COLO668 (cell line): ENCODE results near the gene FAM120A.

ENCODE experiments used
- DNase-seq: peaks from one replicate; lab custom pipeline; 2025; ENCODE audit not compliant: unreplicated experiment; lab: John Stamatoyannopoulos, UW

FAM120A gene

GRCh38 chr9:93576258-93577077 is 125.0 kb downstream of the FAM120A start, which contains the start of gene PHF2:
Gene PHF2, plus strand, starts transcription at chr9:93576584. Its CDS starts 190 bp downstream, at chr9:93576774.
- DNase-seq = peak; percentile 58

GRCh38 chr9:93577078-93577974 is 125.8 kb downstream of the FAM120A start:
- DNase-seq = peak; percentile 64

GRCh38 chr9:93577975-93578682 is 126.6 kb downstream of the FAM120A start:
- no peak for DNase-seq

- peak; percentile 31 for DNase-seq
These were observed 127.4 kb downstream of the FAM120A start for GRCh38 chr9:93578844-93579243.

- no peak for DNase-seq
These were observed 128.4 kb downstream of the FAM120A start for GRCh38 chr9:93579711-93580516.

GRCh38 chr9:93580654-93581380 is 129.3 kb downstream of the FAM120A start:
- DNase-seq = peak; percentile 18

GRCh38 chr9:93582115-93582514 is 130.6 kb downstream of the FAM120A start:
- DNase-seq = peak; percentile 93

- no peak for DNase-seq
These were observed 131.1 kb downstream of the FAM120A start for GRCh38 chr9:93582550-93582949.

GRCh38 chr9:93585259-93585658 is 133.8 kb downstream of the FAM120A start:
- DNase-seq = no peak

- no peak for DNase-seq
These were observed 134.2 kb downstream of the FAM120A start for GRCh38 chr9:93585695-93586094.

- DNase-seq = no peak
These were observed 135.0 kb downstream of the FAM120A start for GRCh38 chr9:93586290-93587057.

- DNase-seq = no peak
These were observed 135.8 kb downstream of the FAM120A start for GRCh38 chr9:93587284-93587650.

GRCh38 chr9:93587651-93588347 is 136.3 kb downstream of the FAM120A start:
- DNase-seq = no peak

- DNase-seq = no peak
These were observed 137.4 kb downstream of the FAM120A start for GRCh38 chr9:93588641-93589609.

- DNase-seq = peak; percentile 61
These were observed 138.2 kb downstream of the FAM120A start for GRCh38 chr9:93589688-93590087.

- DNase-seq = no peak
These were observed 139.2 kb downstream of the FAM120A start for GRCh38 chr9:93590609-93591234.
